ENCODE results near the gene NELL1.

DNA sequence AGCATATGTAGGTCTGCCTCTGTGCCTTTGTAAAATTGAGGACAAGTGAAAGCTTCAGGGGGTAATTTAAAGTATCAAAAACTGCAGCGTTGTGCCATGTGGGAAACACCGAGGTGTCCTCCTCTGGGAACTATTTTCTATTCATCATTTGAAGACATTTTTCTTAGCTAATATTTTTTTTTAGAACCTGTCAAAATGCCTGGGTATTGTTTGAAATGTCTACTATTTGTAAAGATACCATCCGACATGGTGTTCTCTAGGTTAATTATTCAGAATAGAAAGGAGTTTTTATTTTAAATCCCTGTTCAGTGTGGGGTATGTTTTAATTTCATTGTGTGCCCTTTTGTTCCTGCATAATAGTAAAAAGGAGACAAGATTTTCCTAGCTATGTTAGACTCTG lies 490.8 kb downstream of the NELL1 start:
- TF ChIP-seq CTCF (IDR thresholded peaks at IDR 0.05) (no peak), EZH2phosphoT487 (IDR thresholded peaks at IDR 0.05) (no peak)

Data from neural progenitor cell (in vitro differentiated cells).